IPS-18a (cell line): ENCODE data around the gene SLC45A3.

Experiments
- H3K27ac ChIP-seq: one replicate; pipeline ENCODE4 v1.5.1; 2013; ENCODE audit warnings: low read length
- H3K27me3 ChIP-seq: one replicate; pipeline ENCODE4 v1.6.1; 2013; ENCODE audit warnings: mild to moderate bottlenecking, low read length; ENCODE audit not compliant: control insufficient read depth, insufficient read depth
- H3K36me3 ChIP-seq: one replicate; pipeline ENCODE4 v1.6.1; 2013; ENCODE audit warnings: low read depth, low read length; ENCODE audit not compliant: control insufficient read depth
- H3K4me1 ChIP-seq: one replicate; pipeline ENCODE4 v1.6.1; 2013; ENCODE audit warnings: low read depth, low read length; ENCODE audit not compliant: control insufficient read depth
- H3K4me3 ChIP-seq: one replicate; pipeline ENCODE4 v1.5.1; 2013; ENCODE audit warnings: low read length
- H3K9ac ChIP-seq: one replicate; pipeline ENCODE4 v1.6.1; 2013; ENCODE audit warnings: mild to moderate bottlenecking, low read length, moderate library complexity
- H3K9me3 ChIP-seq: one replicate; pipeline ENCODE4 v1.6.1; 2013; ENCODE audit warnings: low read depth, low read length; ENCODE audit not compliant: control insufficient read depth

SLC45A3 gene

DNA sequence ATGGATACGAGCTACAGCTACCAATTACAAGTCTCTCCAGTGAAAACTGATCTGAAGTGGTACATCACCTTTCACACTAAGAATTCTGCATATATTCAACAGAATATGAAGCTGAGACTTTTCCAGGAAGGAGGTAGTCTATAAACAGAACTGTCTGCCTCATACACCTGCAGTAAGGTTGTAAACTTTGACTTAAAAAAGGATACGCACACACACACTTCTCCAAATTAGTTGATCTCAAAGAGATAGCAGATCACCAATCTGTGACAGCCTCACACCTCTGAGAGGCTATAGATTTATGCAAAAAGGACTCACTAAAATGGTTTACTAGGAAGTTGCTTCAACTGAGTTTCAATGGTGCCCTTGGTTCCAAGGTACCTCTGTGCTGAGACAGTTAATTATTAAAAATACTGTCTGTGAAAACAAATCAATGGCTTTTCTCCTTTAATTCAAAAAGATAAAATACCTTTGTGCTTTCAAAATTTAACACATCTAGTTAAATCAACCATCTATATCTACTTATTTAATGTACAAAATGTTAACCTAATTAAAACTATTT, 66.4 kb downstream of the SLC45A3 start:
- no peaks in the 10 kb centered on the region for H3K9me3 ChIP-seq
- no peak overlapping the region for H3K9ac ChIP-seq
- H3K4me1 ChIP-seq: no peaks in the 10 kb centered on the region
- no peaks in the 10 kb centered on the region for H3K27me3 ChIP-seq
- peaks cover 70% of the 10 kb centered on the region for H3K36me3 ChIP-seq
- no peak overlapping the region for H3K4me3 ChIP-seq
- no peak overlapping the region for H3K27ac ChIP-seq

GRCh38 chr1:205612556-205612955, 67.8 kb downstream of the SLC45A3 start:
- H3K9ac ChIP-seq: no peak overlapping the region
- peaks cover 62% of the 10 kb centered on the region for H3K36me3 ChIP-seq
- H3K9me3 ChIP-seq: no peaks in the 10 kb centered on the region
- H3K27me3 ChIP-seq: no peaks in the 10 kb centered on the region
- no peak overlapping the region for H3K4me3 ChIP-seq
- no peak overlapping the region for H3K27ac ChIP-seq
- no peaks in the 10 kb centered on the region for H3K4me1 ChIP-seq

DNA sequence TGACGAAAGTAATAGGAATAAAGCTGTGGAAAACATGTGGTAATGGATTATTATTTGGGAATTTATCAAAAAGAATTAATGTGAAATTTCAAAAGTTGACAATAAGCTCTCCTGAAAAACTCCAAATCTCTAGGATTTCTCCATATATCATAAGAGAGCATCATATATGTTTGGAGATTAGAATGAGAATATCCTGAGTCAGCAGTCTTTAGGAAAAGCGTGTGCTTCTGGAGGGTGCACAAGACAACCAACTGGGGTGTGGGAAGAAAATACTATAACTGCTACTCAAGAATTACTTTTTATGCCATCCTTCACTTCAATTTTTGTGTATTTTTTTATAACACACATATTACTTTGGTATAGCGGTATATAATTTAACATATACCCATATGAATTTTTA, 68.2 kb downstream of the SLC45A3 start:
- Histone ChIP-seq H3K4me3 (no peak overlapping the region), H3K27me3 (no peaks in the 10 kb centered on the region), H3K27ac (no peak overlapping the region), H3K9ac (no peak overlapping the region), H3K36me3 (peaks cover 61% of the 10 kb centered on the region), H3K9me3 (no peaks in the 10 kb centered on the region), H3K4me1 (no peaks in the 10 kb centered on the region)

DNA sequence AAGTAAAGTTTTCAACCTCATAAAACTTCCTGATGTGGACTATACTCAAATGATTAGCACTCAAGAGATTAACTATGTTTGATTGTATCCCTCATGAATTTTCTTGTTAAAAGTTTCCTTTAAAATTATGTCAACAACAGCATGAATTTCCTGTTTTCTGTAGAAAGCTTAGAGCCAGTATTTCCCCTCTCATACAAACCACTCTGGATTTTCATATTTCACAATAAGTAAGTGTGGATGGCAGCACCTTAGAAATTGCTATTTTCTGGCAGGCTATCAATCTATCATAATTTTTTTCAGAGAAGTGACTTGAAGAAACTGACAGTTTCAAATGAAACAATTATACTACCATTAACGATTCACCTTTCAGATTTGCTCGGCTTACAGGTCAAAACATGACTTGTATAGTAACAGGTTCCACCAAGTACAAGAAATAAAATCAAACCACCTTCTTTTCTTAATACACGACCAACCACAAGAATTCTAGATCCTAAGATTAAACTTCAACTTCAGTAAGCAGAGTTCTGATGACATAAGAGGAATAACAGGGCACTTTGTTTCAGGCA, 69.3 kb downstream of the SLC45A3 start:
- Histone ChIP-seq H3K4me3 (no peak overlapping the region), H3K27me3 (no peaks in the 10 kb centered on the region), H3K4me1 (no peaks in the 10 kb centered on the region), H3K36me3 (peaks cover 50% of the 10 kb centered on the region), H3K9me3 (no peaks in the 10 kb centered on the region), H3K27ac (no peak overlapping the region), H3K9ac (no peak overlapping the region)

DNA sequence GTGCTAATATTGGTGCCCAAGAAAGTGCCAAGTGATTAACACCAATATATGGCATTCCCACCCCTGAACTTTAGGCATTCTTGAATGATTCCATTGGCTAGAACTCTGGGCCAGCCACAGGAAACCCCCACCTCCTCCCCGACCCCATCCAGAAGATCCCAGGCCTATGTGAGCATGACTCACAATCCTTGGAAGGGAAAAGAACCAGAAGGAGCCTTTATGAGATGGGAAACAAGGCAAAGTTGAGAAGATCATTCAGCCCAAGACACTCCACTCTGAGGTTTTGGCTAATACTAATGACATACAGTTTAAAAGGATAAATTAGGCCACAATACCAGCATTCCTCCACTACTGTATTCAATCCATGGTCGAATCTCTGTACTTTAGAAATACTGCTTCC, 70.3 kb downstream of the SLC45A3 start:
- H3K27ac ChIP-seq: no peak overlapping the region
- H3K36me3 ChIP-seq: peaks cover 43% of the 10 kb centered on the region
- H3K4me1 ChIP-seq: no peaks in the 10 kb centered on the region
- H3K4me3 ChIP-seq: no peak overlapping the region
- no peaks in the 10 kb centered on the region for H3K27me3 ChIP-seq
- no peaks in the 10 kb centered on the region for H3K9me3 ChIP-seq
- no peak overlapping the region for H3K9ac ChIP-seq
